NCI-H1694 (cell line): ENCODE measurements around the gene TBL1Y.
"Not testable (repeated sequence)": the region's sequence is repeated elsewhere in the genome, so short reads cannot be mapped to it uniquely, and the experiment has no call there.

Experiments
- DNase-seq: peaks from one replicate; lab custom pipeline; 2025; lab: John Stamatoyannopoulos, UW

Gene TBL1Y

DNA sequence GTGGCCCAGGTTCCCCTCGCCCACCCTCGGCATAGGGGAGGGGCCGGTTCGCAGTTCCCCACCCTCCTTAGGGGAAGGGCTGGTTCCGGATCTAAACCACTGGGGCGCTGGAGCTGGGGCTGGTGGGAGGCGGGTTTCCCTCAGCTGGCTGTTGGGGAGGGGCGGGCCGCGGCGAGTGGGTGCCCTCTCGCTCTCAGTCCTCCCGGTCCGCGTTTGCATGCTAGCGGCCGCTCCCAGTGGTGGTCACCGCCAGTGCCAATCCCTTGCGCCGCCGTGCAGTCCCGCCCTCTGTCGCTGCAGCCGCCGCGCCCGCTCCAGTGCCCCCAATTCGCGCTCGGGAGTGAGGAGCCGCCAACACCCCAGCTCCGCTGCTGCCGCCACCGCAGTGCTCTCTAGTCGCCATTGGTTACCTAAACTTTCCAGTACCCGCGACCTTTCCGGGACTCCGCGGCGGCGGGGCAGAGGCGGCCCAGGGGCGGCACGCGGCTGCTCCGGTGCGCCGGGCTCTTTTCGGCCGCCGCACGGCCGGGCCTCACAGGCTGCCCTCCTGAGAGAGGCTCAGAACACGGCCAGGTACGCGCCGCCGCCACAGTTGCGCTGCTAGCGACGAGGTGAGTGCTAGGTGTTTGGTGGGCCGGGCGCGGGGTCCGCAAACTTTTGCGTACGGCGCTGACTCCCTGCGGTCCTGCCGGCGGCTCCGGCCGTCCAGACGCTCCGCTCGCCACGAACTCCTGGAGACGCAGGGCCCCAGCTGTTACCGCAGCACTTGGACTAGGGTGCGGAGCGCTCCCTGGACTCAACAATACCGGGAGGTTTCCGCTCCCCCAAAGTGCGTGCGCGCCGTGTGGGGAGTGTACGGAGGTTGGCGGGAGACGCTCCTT is at the start of gene TBL1Y:
Gene TBL1Y (plus strand): TSS at position 326 of the 881 bp plus-strand sequence. CDS start 114,388 bp downstream, outside the sequence.
- DNase-seq, result no peak

DNA sequence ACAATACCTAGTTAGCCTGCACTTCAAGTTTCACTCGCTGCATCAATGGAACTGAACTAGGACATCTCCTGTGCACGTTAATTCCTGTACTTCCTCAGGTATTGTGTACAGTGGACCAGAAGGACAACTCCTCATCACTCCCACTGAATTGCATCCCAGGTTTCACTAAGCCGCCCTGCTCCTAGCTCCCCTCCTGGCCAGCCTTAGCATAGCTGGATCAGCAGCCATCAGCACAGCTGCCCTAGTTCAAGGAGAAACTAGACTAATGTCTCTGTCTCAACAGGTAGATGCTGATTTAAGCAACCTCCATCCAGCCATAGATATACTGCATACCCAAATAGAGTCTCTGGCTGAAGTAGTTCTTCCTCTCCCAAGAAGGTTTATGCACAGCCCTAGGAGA is 16.0 kb upstream of the TBL1Y start:
- DNase-seq, result no peak

DNA sequence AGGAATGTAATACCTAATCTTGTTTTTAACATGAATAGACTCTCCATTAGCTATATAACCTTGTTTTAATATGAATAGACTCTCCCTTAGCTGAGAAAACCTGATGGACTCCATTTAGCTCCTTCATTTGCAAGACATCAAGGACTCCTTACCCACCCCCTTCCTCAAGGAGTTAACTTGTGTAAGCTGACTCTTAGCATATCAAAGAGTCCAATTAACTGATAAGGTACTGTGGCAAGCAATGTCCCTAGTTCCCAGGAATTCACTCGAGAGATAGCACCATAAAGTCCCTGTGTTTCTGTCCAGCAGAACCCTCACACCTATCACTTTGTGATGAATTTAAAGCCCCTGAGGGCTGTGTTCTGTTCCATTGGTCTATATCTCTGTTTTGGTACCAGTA is 15.3 kb upstream of the TBL1Y start:
- DNase-seq, result no peak

DNA sequence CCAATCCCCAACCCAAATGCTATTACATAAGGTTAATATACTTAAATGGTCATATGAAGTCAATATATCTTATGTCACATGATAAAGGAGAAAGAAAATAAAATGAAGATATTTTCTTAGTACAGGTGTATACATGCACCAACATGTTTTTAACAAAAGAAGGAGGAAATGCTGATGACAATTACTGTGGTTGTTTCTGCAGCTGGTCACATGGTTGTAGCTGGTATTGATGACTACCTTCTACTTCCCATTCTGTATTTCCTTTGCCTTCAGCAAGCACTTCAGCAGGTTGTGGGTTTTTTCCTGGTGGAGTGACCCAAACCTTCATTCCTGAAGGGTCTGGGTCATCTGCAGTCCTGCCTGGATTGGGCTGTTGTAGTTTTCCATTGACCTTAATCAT is 8.4 kb upstream of the TBL1Y start:
- DNase-seq, result not testable (repeated sequence)

DNA sequence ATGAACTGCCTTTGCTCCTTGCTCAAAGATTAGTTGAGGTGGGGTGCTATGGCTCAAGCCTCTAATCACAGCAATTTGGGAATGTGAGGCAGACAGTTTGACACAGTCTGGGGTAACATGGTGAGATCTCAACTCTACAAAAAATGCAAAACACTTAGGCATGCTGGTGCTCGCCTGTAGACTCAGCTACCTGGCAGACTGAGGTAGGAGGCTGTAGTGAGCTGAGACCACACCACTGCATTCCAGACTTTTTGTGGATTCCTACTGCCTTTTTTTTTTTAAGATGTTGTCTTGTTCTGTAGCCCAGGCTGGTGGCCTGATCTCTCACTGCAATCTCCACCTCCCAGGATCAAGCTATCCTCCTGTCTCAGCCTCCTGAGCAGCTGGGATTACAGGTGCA is 2.9 kb upstream of the TBL1Y start:
- DNase-seq, result no peak

DNA sequence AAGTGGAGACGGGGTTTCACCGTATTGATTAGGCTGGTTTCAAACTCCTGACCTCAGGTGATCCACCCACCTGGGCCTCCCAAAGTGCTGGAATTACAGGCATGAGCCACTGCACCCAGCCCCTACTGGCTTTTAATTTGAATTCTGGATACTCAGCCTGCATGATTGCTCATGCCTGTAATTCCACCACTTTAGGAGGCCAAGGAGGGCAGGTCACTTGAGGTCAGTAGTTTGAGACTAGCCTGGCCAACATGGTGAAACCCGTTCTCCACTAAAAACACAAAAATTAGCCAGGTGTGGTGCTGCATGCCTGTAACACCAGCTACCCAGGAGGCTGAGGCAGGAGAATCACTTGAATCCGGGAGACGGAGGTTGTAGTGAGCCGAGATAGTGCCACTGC is 2.5 kb upstream of the TBL1Y start:
- DNase-seq, result not testable (repeated sequence)

DNA sequence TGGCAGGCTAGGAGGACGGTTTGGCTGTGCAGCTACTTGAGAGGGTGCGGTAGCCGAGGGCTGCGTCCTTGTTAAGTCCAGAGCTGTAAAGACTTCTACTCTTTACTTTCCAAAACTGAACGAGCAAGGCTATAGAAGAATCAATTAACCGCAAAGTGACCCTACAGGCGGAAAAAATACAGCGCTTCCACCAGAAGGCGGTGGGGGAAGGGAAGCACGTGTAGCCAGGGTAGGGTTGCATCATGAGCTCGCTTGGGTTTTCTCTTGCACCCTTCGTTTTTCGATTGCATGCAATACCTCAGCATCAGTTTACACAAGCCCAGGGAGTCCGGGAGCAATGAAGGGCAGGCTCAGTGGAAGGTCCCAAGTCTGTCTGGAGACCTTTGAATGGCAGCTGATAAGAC is 1.4 kb upstream of the TBL1Y start:
- no peak for DNase-seq

DNA sequence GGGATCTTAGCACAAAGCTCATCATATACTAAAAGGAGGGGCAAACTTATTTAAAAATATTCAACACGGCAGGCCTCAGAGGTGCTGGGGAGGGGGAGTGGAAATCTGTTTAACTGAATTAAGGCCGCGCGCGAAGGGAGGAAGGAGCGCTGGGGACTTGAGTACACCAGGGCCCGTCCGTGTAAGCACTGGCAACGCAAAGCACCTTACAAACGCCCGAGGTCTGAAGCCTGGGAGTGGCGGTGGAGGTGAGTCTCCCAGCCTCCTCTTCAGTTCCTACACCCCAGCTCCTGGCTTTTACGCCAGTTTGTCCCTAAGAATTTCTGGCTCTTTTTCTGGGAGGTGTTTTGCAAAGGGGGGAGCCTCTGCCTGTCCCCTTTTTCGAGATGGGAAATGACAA is 641 bp upstream of the TBL1Y start:
- no peak for DNase-seq

DNA sequence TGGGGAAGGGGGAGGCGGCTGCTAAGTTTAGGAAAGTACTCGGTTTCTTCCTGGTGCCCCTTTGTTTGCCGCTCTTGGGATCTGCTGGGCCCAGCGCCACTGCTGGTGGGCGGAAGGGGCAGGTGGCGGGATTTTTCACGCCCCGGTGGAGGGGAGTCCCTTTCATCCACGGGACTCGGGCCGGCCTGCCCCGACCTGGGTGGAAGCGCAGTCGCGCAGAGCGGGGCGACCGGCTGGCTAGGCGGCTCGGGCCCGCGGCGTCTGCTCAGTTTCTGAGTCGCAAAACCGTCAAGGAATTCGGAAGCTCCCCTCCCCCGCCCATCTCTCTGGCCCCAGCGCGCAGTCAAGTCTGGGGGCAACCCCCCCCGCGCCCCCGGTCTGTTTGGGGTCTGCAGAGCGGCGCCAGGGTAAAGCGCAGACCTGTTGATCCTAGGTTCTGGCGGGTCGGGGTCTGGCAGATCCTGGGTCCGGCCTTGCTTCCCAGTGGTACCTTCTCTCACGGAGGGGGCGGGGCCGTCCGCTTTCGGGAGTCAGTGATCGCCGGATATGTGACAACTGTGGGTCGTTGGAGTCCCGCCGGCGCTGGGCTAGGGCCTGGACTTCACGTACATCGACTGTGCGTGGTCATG is 870 bp downstream of the TBL1Y start, which contains the start of gene AMELY:
Gene AMELY (minus strand): TSS at position 500 of the 629 bp plus-strand sequence. CDS start 39,144 bp downstream, outside the sequence.
- DNase-seq, result no peak

DNA sequence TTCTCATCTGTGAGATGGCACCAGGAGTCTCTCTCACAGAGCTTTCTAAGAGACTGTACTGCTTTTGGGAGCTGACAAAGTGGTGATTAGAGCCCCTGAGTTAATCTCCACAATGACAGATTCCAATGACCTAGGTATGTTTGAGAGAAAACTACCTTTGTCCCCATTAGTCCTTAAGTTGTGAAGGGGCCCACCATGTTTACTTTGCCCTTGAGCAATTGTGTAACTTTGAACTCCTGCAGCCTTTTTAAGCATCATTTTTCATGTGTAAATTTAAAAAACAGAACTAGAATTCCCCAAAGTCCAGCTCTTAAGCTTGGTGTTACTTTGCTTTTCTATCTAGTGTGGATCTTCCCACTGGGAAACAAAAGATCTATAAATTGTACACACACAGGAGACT is 2.9 kb downstream of the TBL1Y start:
- DNase-seq, result no peak

DNA sequence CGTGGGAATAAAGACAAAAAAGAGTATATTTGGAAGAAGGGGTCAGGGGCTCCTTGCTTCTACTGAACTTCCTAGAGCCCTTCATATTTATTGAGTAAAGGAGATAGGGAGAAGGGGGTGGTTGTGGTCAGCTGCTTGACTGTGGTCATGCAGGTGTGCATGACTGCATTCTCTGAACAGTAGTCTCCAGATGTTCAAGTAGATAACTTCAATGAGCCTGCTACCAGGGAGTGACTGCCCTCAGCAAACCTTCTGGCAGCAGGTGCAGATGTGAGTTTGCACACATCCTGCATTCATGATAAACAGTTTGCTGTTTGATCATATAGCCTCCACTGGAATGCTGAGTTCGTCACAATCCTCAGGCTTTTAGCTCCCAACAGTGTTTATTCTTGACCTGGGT is 10.6 kb downstream of the TBL1Y start:
- DNase-seq, result no peak

DNA sequence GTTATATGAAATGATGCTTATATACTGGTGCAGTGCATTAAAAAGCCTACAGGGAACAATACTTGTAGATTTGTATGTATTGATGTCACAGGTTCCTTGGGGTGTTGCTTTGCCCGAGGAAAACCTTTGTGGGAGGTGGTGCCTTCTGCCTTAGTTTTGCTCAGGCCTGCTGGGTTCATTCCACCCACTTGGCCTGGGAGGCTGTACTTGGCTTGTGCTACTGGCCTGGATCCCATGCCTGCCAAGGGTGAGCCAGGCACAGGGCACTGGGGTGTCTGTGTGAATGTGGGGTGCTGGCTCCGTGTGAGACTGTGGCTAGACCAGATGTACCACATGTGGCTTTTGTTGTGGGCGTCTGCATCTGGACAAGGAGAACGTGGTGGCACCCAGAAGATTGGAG is 17.8 kb downstream of the TBL1Y start:
- no peak for DNase-seq

DNA sequence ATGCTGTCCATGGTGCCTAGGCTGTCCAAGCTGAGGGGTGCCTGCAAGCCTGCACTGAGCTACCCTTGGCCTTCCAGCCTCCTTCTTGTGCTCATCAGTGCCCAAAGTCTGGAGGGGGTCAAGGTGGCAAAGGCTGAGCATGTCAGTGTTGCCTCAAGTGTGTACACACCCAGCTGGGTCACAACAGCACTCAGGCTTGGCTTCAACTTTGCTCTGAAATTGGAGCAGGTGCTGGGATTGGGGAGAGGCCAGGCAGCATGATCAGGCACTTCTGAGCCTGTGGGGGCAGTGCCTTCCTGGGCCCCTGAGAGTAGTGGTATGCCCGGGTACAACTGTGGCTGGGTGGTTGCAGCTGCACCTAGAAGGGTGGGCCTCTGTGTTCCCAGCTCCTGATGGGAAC is 18.7 kb downstream of the TBL1Y start:
- DNase-seq, result no peak

DNA sequence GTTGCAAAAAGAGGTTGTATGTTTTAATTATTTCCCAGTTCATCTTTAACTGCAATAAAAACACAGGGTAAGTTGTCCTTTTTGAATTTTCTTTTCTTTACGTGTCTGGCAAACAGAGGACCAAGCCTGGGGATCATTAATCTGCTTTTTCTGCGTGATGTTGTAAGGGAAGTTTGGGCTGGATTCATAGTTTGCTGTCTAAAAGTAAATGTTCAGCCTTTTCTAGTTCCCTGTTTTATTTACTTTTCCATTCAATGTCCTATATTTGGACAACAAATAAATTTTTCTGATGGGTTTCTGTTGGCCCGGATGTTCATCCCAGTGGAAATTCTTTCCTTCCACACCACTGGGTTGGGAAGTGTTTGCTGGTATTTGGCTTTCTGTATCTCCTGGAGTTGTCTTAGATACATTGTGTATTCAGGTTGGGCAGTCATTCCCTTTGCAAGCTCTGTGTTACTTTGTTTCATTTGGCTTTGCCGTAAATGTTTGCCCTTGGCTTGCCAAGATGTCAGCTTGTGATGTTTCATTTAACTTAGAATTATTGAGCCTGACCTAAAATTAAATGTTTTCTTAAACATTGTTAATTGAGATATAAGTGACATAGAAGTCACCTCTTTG is 21.4 kb downstream of the TBL1Y start:
- no peak for DNase-seq

DNA sequence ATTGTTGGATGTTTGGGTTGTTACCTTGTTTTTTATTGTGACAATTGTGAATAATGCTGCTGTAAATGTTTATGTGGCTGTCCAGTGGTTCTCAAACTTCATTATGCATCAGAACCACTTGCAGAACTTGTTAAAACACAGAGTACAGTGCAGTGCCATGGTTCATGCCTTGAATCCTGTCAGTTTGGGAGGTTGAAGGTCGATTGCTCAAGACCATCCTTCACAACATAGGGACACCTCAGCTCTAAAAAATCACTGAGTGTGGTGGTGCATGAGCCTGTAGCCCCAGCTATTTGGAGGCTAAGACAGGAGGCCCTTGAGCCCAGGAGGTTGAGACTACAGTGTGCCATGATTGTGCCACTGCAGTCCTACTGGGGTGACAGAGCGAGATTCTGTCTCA is 25.0 kb downstream of the TBL1Y start:
- no peak for DNase-seq

DNA sequence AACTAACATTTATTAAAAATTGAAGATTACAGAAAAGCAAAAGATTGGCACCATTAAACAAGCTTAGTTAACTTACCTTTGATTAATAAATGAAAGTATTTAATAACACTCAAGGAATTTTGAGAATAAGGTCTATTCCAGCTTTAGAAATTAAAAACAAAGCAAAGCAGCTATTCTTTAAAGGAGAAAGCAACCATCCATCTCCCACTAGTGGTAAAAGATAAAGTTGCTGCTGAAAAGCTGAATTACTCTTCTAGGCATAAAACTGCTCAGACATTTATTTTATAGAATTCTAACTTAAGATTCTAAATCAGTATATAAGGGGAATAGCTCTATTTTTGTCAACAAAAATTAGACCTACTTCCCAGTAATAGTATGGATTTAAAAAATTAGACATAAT is 37.2 kb downstream of the TBL1Y start:
- no peak for DNase-seq

DNA sequence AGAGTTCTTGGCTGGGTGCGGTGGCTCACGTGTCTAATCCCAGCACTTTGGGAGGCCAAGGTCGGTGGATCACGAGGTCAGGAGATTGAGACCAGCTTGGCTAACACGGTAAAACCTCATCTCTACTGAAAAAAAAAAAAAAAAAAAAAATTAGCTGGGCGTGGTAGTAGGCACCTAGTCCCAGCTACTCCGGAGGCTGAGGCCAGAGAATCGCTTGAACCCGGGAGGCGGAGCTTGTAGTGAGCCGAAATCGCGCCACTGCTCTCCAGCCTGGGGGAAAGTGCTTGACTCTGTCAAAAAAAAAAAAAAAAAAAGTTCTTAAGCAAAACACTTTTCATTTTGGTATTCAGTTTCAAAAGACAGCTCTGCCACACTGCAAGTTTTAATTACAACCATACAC is 37.9 kb downstream of the TBL1Y start:
- DNase-seq, result no peak

DNA sequence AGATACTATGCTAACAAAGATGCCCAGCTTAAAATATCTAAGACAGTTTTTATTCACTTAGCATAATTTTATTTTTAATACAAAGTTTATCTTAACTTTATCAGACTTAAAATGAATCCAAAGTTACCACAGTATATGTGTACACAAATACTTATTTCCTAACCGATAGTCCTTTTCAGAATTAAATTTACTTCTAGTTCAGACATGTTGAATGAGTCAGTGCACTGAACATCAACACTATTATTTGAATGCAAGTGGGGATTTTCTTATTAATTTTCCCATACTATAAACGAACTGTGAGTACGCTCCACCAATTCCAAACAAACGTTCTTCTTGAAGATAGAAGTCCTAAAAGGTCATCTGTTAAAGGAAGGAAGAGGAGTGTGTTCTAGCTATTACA is 39.5 kb downstream of the TBL1Y start:
- DNase-seq, result no peak

DNA sequence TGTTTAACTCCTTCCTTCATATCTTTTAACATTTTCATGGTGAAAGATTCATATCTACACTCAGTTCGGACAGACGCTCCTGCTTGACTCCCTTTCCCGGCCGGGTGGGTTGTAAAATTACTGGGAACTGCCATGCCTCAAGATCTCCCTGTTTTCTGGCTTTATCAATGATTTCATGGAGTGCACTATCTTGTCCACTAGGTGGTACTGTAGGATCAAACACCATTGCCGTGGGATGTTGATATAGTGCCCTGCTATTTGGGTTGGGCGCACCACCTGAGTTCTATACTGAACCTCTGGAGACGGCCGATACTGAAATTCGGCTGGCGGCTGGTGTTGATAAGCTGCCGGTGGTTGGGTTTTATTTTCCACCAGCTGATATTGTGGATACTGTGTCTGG is 54.2 kb downstream of the TBL1Y start:
- DNase-seq, result no peak

DNA sequence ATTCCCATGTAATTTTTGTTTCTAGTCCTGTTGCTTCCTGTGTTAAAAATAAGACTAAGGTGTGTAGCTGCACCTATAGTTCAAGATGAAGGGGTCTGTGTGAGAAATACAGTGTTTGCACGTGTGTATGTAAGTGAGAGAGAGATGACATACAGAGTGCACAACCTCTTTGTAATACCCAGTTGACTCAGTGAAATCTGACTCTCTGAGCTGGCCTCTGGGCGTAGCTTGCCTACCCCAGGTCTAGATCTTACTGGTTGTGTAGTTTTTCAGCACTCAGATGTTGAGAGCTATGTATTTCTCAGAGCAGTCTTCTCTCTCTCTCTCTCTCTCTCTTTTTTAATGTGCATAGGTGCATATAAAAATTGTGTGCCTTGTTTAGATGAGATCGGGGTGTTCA is 56.0 kb downstream of the TBL1Y start:
- DNase-seq, result no peak

DNA sequence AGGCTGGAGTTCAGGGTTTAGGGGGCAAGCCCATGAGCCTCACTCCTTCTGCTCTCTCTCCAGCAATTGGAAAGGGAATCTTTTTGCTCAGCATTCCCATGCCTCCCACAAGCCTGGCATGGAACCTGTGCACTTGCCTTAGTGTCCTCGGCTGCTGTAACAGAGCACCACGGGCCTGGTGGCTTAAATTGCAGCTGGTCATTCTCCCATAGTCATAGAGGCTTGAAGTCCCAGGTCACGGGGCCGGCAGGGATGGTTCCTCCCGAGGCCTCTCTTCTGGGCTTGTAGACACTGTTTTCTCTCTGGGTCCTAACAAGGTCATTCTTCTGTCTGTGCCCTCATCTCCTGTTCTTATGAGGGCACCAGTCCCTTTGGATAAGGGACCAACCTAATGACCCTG is 57.2 kb downstream of the TBL1Y start:
- DNase-seq, result no peak

DNA sequence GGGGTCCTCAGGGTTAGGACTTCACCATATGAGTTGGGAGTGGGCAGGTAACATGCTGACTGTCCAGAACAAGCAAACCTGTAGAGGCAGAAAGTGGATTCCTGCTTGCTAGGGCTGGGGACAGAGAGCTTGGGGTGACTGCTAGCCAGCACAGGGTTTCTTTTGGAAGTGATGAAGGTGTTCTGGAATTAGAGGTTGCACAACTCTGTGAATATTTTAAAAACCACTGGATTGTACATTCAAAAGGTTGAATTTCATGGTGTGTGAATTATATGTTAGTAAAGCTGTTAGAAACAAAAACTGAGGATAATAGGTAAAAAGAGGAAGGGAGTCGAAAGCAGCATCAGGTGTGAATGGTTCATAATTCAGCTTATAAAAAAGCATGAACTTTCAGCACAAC is 57.7 kb downstream of the TBL1Y start:
- no peak for DNase-seq

DNA sequence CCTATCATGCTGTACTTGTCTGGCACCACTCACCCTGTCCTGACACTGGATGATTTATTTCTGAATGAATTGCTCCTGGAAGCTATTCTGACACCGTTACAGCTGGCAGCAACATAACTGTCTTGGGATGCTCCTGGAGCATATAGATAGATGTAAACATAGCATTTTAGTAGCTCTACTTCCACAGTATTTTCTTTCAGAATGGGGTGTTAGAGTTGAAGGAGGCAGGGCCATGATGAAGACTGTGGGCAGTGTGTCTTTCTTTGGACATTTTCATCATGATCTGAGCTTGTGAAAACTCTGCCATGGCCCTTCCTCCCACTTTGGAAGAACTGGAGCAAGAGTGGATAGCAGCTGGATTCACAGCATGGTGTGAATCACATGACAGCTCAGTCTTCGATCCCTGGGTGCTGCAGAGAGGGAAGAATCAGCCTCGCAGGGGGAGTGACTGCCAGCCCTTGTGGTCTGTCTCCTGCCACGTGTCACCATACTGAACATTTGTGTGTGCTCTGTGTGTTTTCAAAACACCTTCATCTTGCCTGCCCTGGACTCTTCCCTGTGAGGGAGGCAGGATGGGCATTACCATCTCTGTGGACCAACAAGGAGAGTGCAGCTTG is 61.9 kb downstream of the TBL1Y start:
- no peak for DNase-seq
